Astrocyte (in vitro differentiated cells and primary cell): ENCODE results near the gene BCL11B. TPM values are rescaled to one million over a fixed set of nuclear protein-coding genes. Genes with fewer than 3 reads are reported as not detected.

ENCODE experiments used
- DNase-seq: peaks from one replicate; pipeline ENCODE4 v3.0.0-alpha.2; 2010; ENCODE audit warnings: low read depth
- FAIRE-seq: peaks from 2 replicates; lab custom pipeline; 2011; peaks lifted over from hg19 to GRCh38; lab: Jason Lieb, UNC
- H2AFZ ChIP-seq: 2 replicates; pipeline ENCODE4 v1.6.0; 2012; ENCODE audit warnings: low read depth, low read length, inconsistent platforms
- H3K27ac ChIP-seq: 2 replicates; pipeline ENCODE4 v1.5.1; 2011; ENCODE audit warnings: low read depth, low read length, inconsistent platforms
- H3K27me3 ChIP-seq: 2 replicates; pipeline ENCODE4 v1.6.0; 2011; ENCODE audit warnings: low read length, inconsistent platforms; ENCODE audit not compliant: insufficient read depth
- H3K36me3 ChIP-seq: 2 replicates; pipeline ENCODE4 v1.5.1; 2011; ENCODE audit warnings: low read length, inconsistent platforms; ENCODE audit not compliant: insufficient read depth
- H3K4me1 ChIP-seq: 2 replicates; pipeline ENCODE4 v1.5.1; 2011; ENCODE audit warnings: low read length, inconsistent platforms; ENCODE audit not compliant: insufficient read depth
- H3K4me2 ChIP-seq: 2 replicates; pipeline ENCODE4 v1.6.0; 2012; ENCODE audit warnings: low read length, inconsistent platforms
- H3K4me3 ChIP-seq: 2 replicates; pipeline ENCODE4 v1.5.1; 2011; ENCODE audit warnings: low read depth, mild to moderate bottlenecking, low read length, inconsistent platforms; ENCODE audit not compliant: insufficient read depth
- H3K79me2 ChIP-seq: 2 replicates; pipeline ENCODE4 v1.6.0; 2012; ENCODE audit warnings: mild to moderate bottlenecking, low read length, inconsistent platforms; ENCODE audit not compliant: insufficient read depth
- H3K9ac ChIP-seq: 2 replicates; pipeline ENCODE4 v1.6.0; 2012; ENCODE audit warnings: mild to moderate bottlenecking, low read length, inconsistent platforms
- H3K9me3 ChIP-seq: 2 replicates; pipeline ENCODE4 v1.5.1; 2012; ENCODE audit warnings: low read depth, mild to moderate bottlenecking, low read length, inconsistent platforms; ENCODE audit not compliant: insufficient read depth
- H4K20me1 ChIP-seq: 2 replicates; pipeline ENCODE4 v1.6.0; 2012; ENCODE audit warnings: low read length, inconsistent platforms; ENCODE audit not compliant: insufficient read depth
- H3K27ac Mint-ChIP-seq: one replicate; pipeline ENCODE4 v1.8.0; 2021; ENCODE audit warnings: mild to moderate bottlenecking, mixed read lengths; ENCODE audit not compliant: unreplicated experiment
- H3K27me3 Mint-ChIP-seq: one replicate; pipeline ENCODE4 v1.8.0; 2021; ENCODE audit warnings: low read depth, mixed read lengths; ENCODE audit not compliant: unreplicated experiment
- H3K36me3 Mint-ChIP-seq: one replicate; pipeline ENCODE4 v1.8.0; 2021; ENCODE audit warnings: low read depth, mixed read lengths; ENCODE audit not compliant: unreplicated experiment
- H3K4me1 Mint-ChIP-seq: one replicate; pipeline ENCODE4 v1.8.0; 2021; ENCODE audit warnings: low read depth, mixed read lengths; ENCODE audit not compliant: unreplicated experiment
- H3K4me3 Mint-ChIP-seq: one replicate; pipeline ENCODE4 v1.8.0; 2021; ENCODE audit warnings: mild to moderate bottlenecking, moderate library complexity, mixed read lengths; ENCODE audit not compliant: unreplicated experiment
- H3K9me3 Mint-ChIP-seq: one replicate; pipeline ENCODE4 v1.8.0; 2021; ENCODE audit warnings: mild to moderate bottlenecking, mixed read lengths; ENCODE audit not compliant: unreplicated experiment
- EZH2 ChIP-seq: IDR thresholded peaks from 2 replicates; pipeline ENCODE4 v1.6.1; 2012; ENCODE audit warnings: mild to moderate bottlenecking, low read length, inconsistent platforms; ENCODE audit not compliant: insufficient read depth
- total RNA-seq: library from RNA; stranded (reverse); gene quantifications from 2 replicates; pipeline ENCODE4 v1.2.1, GENCODE V29; 2021
- TF ChIP-seq, protein P1 (sequence below): IDR thresholded peaks from 2 replicates; pipeline ENCODE4 v1.5.1; 2011; ENCODE audit warnings: low read depth, mild to moderate bottlenecking, inconsistent platforms, low read length, moderate library complexity; ENCODE audit not compliant: insufficient read depth

The BCL11B gene
- total RNA-seq, 1 donor from 2014 or later, result 1.1 TPM

DNA sequence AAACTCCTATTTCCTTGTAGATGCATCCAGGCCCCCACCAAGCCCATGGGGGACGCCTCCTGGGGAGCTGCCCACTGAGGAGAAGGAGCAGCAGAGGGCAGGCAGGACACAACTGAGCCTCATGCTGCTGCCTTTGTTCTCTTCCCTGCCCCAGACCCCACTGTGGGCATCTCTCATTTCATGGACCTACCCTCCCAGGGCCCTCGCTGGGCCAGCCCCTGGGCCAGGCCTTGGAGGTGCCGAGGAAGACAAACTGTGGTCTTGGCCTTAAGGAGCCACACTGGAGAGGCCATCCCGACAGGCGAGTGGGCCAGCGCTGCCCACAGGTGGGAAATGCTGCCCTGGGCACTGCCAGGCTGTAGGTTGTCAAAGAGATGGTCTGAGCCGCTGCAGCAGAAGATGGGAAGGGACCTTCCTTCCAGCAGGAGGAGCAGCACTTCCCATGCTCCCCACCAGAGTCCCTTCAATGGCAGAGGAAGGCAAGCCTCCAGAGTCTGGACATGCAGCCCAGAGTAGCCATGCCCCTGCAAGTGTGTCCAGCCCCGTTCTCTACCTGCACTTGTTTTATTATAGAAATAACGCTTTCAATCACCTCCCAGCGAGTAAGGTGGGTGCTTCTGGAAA is 147.4 kb downstream of the BCL11B start:
- no peaks in the 10 kb centered on the region for H3K9me3 ChIP-seq
- peaks cover 2% of the 10 kb centered on the region for H3K9me3 Mint-ChIP-seq
- no peak overlapping the region for H3K27ac Mint-ChIP-seq

DNA sequence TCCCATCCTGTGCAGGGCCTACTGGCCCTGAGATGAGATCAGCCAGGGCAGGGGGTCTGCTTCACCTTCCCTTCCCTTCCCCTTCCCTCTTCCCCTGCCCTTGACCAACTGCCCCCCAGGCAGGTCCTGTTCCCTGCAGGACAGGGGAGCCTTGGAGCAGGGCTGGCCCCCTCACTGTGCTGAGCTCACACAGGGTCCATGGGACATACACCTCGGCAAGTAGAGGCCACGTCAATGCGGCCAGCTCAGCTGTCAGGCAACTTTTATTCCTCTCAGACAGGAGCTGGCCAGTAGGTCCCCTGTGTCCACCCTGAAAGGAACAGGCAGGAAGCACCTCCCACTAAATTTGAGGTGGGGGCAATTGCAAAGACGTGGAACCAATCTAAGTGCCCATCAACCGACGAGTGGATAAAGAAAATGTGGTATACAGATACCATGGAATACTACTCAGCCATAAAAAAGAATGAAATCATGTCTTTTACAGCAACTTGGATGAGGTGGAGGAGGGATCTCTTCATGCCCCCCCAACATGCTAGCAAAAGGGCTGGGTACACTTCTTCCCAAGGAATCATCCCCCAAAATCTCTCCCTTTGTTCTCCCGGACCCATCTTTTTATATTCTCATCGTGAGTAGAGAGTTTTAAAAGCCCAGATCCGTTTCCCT is 148.7 kb downstream of the BCL11B start:
- Histone ChIP-seq H3K79me2 (no peaks in the 10 kb centered on the region), H4K20me1 (no peaks in the 10 kb centered on the region), H3K4me1 (peaks cover 12% of the 10 kb centered on the region), H3K9me3 (no peaks in the 10 kb centered on the region), H3K36me3 (no peaks in the 10 kb centered on the region), H3K4me3 (no peak overlapping the region), H3K4me2 (no peak overlapping the region), H3K9ac (no peak overlapping the region), H3K27me3 (peaks cover 11% of the 10 kb centered on the region), H2AFZ (no peak overlapping the region), H3K27ac (no peak overlapping the region)
- no peak overlapping the region for H3K4me3 Mint-ChIP-seq
- DNase-seq (no peak), FAIRE-seq (no peak)
- no peak overlapping the region for H3K27ac Mint-ChIP-seq
- H3K9me3 Mint-ChIP-seq, result peaks cover 2% of the 10 kb centered on the region
- peaks cover 26% of the 10 kb centered on the region for H3K27me3 Mint-ChIP-seq
- H3K36me3 Mint-ChIP-seq, result no peaks in the 10 kb centered on the region
- H3K4me1 Mint-ChIP-seq, result peaks cover 8% of the 10 kb centered on the region
- TF ChIP-seq, protein P1, sequence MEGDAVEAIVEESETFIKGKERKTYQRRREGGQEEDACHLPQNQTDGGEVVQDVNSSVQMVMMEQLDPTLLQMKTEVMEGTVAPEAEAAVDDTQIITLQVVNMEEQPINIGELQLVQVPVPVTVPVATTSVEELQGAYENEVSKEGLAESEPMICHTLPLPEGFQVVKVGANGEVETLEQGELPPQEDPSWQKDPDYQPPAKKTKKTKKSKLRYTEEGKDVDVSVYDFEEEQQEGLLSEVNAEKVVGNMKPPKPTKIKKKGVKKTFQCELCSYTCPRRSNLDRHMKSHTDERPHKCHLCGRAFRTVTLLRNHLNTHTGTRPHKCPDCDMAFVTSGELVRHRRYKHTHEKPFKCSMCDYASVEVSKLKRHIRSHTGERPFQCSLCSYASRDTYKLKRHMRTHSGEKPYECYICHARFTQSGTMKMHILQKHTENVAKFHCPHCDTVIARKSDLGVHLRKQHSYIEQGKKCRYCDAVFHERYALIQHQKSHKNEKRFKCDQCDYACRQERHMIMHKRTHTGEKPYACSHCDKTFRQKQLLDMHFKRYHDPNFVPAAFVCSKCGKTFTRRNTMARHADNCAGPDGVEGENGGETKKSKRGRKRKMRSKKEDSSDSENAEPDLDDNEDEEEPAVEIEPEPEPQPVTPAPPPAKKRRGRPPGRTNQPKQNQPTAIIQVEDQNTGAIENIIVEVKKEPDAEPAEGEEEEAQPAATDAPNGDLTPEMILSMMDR, result no peak
- TF ChIP-seq EZH2, result no peak

More for the DNA sequence above, 147.4 kb downstream of the BCL11B start:
- Histone ChIP-seq H3K4me3 (no peak overlapping the region), H3K27ac (no peak overlapping the region), H3K4me1 (peaks cover 12% of the 10 kb centered on the region), H3K27me3 (peaks cover 5% of the 10 kb centered on the region), H3K9ac (no peak overlapping the region), H2AFZ (no peak overlapping the region), H3K79me2 (no peaks in the 10 kb centered on the region), H4K20me1 (no peaks in the 10 kb centered on the region), H3K4me2 (no peak overlapping the region), H3K36me3 (no peaks in the 10 kb centered on the region)
- Mint-ChIP-seq H3K27me3 (peaks cover 20% of the 10 kb centered on the region), H3K4me1 (peaks cover 8% of the 10 kb centered on the region), H3K36me3 (no peaks in the 10 kb centered on the region), H3K4me3 (no peak overlapping the region)
- DNase-seq (no peak), FAIRE-seq (no peak)
- no peak for TF ChIP-seq EZH2
- TF ChIP-seq, protein P1, result no peak
